ENCODE measurements around the gene CYS1. TPM values are rescaled to one million over a fixed set of nuclear protein-coding genes. Genes with fewer than 3 reads are reported as not detected.

The CYS1 gene
- total RNA-seq, 2 experiments from 2014 or later: 0.07 TPM; not detected in 1

GRCh38 chr2:10008809-10009176 is 71.4 kb downstream of the CYS1 start:
- H3K27me3 Mint-ChIP-seq: peaks cover 28% of the 10 kb centered on the region
- H3K36me3 Mint-ChIP-seq: no peaks in the 10 kb centered on the region
- H3K4me3 Mint-ChIP-seq: no peak overlapping the region
- intact Hi-C loops (cut with micrococcal nuclease): no loop called here
- no peaks in the 10 kb centered on the region for H3K9me3 Mint-ChIP-seq
- no peak for DNase-seq
- ChIA-PET CTCF (interaction anchor here (0.7 to 0.9 kb wide), 2 partner anchors 11 to 64 kb away, joined by 3 to 5 read pairs; no protein-coding TSS in a partner anchor), POLR2A (no interaction called here)
- no peak overlapping the region for H3K27ac Mint-ChIP-seq
- no peaks in the 10 kb centered on the region for H3K4me1 Mint-ChIP-seq (ENCODE audit: low read depth)

- H3K4me3 Mint-ChIP-seq: no peak overlapping the region
- ChIA-PET POLR2A (no interaction called here), CTCF (interaction anchor here (0.7 to 0.9 kb wide), 2 partner anchors 10 to 64 kb away, joined by 3 to 5 read pairs; no protein-coding TSS in a partner anchor)
- no peak for DNase-seq
- no peak overlapping the region for H3K27ac Mint-ChIP-seq
- no peaks in the 10 kb centered on the region for H3K36me3 Mint-ChIP-seq
- no peaks in the 10 kb centered on the region for H3K4me1 Mint-ChIP-seq (ENCODE audit: low read depth)
- H3K9me3 Mint-ChIP-seq: no peaks in the 10 kb centered on the region
- peaks cover 28% of the 10 kb centered on the region for H3K27me3 Mint-ChIP-seq
- intact Hi-C loops (cut with micrococcal nuclease): no loop called here
Measured at GRCh38 chr2:10007921-10008808, 72.0 kb downstream of the CYS1 start.

- intact Hi-C loops (cut with micrococcal nuclease): no loop called here
- Mint-ChIP-seq H3K9me3 (no peaks in the 10 kb centered on the region), H3K36me3 (no peaks in the 10 kb centered on the region), H3K4me3 (no peak overlapping the region), H3K4me1 (ENCODE audit: low read depth) (no peaks in the 10 kb centered on the region), H3K27ac (no peak overlapping the region), H3K27me3 (peaks cover 28% of the 10 kb centered on the region)
- ChIA-PET CTCF (interaction anchor here (1.0 kb wide), 1 partner anchor 23 kb away, joined by 3 read pairs; no protein-coding TSS in a partner anchor), POLR2A (no interaction called here)
- DNase-seq: no peak
Measured at GRCh38 chr2:10007435-10007834, 72.8 kb downstream of the CYS1 start.

Other genes starting within 250 kb of the CYS1 start
- 10 to 100 TPM; 32.6 TPM for gene TAF1B, start 236.9 kb downstream of the CYS1 start, total RNA-seq
- gene GRHL1, start 128.7 kb downstream of the CYS1 start, total RNA-seq: 1 to 10 TPM in 1 of 2 experiments, under 1 TPM in 1; 1.00 to 1.1 TPM
- gene KLF11, start 36.9 kb downstream of the CYS1 start, total RNA-seq: 1 to 10 TPM; 5.6 to 6.1 TPM
- gene RRM2, start 42.3 kb upstream of the CYS1 start, total RNA-seq: 100 to 1,000 TPM; 523 to 528 TPM
- 10 to 100 TPM; 82.2 to 82.6 TPM for gene HPCAL1, start 222.5 kb upstream of the CYS1 start, total RNA-seq